DMS153 (cell line): Measurements from ENCODE around the gene SLC19A3.
"Not testable (repeated sequence)": the region's sequence is repeated elsewhere in the genome, so short reads cannot be mapped to it uniquely, and the experiment has no call there.

Experiments
- DNase-seq: peaks from one replicate; lab custom pipeline; 2025; lab: John Stamatoyannopoulos, UW

The SLC19A3 gene

GRCh38 chr2:227703280-227703732 lies 14.5 kb downstream of the SLC19A3 start:
- DNase-seq, result no peak

GRCh38 chr2:227701556-227701955 lies 16.3 kb downstream of the SLC19A3 start:
- DNase-seq, result no peak

GRCh38 chr2:227696990-227697679 lies 20.7 kb downstream of the SLC19A3 start:
- no peak for DNase-seq

- no peak for DNase-seq
Measured at GRCh38 chr2:227687189-227687588, 30.6 kb downstream of the SLC19A3 start.

- DNase-seq, result no peak
Measured at GRCh38 chr2:227684258-227684657, 33.6 kb downstream of the SLC19A3 start.

- no peak for DNase-seq
Measured at GRCh38 chr2:227677928-227678327, 39.9 kb downstream of the SLC19A3 start.

- DNase-seq, result no peak
Measured at GRCh38 chr2:227674485-227674884, 43.3 kb downstream of the SLC19A3 start.

GRCh38 chr2:227673620-227674019 lies 44.2 kb downstream of the SLC19A3 start:
- not testable (repeated sequence) for DNase-seq

- no peak for DNase-seq
Measured at GRCh38 chr2:227671170-227671905, 46.5 kb downstream of the SLC19A3 start.

- not testable (repeated sequence) for DNase-seq
Measured at GRCh38 chr2:227666631-227667170, 51.1 kb downstream of the SLC19A3 start, which contains the start of gene SCYGR5. SCYGR5 (plus strand) TSS chr2:227666804; CDS start chr2:227666804, 0 bp downstream.

GRCh38 chr2:227665189-227665940 lies 52.5 kb downstream of the SLC19A3 start:
- DNase-seq, result no peak

GRCh38 chr2:227661827-227662226 lies 56.0 kb downstream of the SLC19A3 start:
- no peak for DNase-seq

- no peak for DNase-seq
Measured at GRCh38 chr2:227661025-227661649, 56.7 kb downstream of the SLC19A3 start.

GRCh38 chr2:227657199-227657845 lies 60.5 kb downstream of the SLC19A3 start:
- DNase-seq, result no peak

GRCh38 chr2:227655454-227655853 lies 62.4 kb downstream of the SLC19A3 start:
- DNase-seq, result no peak

GRCh38 chr2:227654426-227654825 lies 63.4 kb downstream of the SLC19A3 start:
- no peak for DNase-seq

GRCh38 chr2:227653419-227653818 lies 64.4 kb downstream of the SLC19A3 start:
- no peak for DNase-seq

GRCh38 chr2:227643990-227644551 lies 73.8 kb downstream of the SLC19A3 start:
- no peak for DNase-seq

- no peak for DNase-seq
Measured at GRCh38 chr2:227642656-227643055, 75.2 kb downstream of the SLC19A3 start.

- no peak for DNase-seq
Measured at GRCh38 chr2:227634201-227634600, 83.6 kb downstream of the SLC19A3 start.
